Heart right ventricle (tissue), 16 donors: ENCODE results near the gene SLC7A6OS. TPM values are rescaled to one million over a fixed set of nuclear protein-coding genes. Genes with fewer than 3 reads are reported as not detected.

Source experiments
- ATAC-seq, 8 donors: fragments of 200-7000 bp; cut with Tn5 transposase; one replicate each; pipeline ENCODE4 v1.9.1; 2020; ENCODE audit warnings: mild to moderate bottlenecking in 8 of 8, moderate library complexity in 8 of 8, moderate number of reproducible peaks in 1 of 8
- DNase-seq, 2 donors: peaks; one replicate each; pipeline ENCODE4 v3.0.0-alpha.2; 2020
- H3K27ac ChIP-seq, 10 donors: fragments of 200-600 bp; sonication (generic) in 2 of 10; one replicate each; pipeline versions ENCODE4 v1.5.0 to v1.8.0; 2020 to 2022; ENCODE audit warnings: mild to moderate bottlenecking in 3 of 10
- H3K27me3 ChIP-seq, 7 donors: fragments of 200-600 bp; one replicate each; pipeline ENCODE4 v1.8.0; 2021 to 2022; ENCODE audit warnings: mild to moderate bottlenecking in 2 of 7
- H3K36me3 ChIP-seq, 9 donors: fragments of 200-600 bp; sonication (generic) in 1 of 9; one replicate each; pipeline versions ENCODE4 v1.5.0 to v1.8.0; 2020 to 2022; ENCODE audit warnings: mild to moderate bottlenecking in 2 of 9
- H3K4me1 ChIP-seq, 9 donors: fragments of 200-600 bp; sonication (generic) in 1 of 9; one replicate each; pipeline versions ENCODE4 v1.5.0 to v1.8.0; 2020 to 2022; ENCODE audit warnings: mild to moderate bottlenecking in 4 of 9
- H3K4me3 ChIP-seq, 10 donors: fragments of 200-600 bp; sonication (generic) in 2 of 10; one replicate each; pipeline versions ENCODE4 v1.5.0 to v1.8.0; 2020 to 2022; ENCODE audit warnings: mild to moderate bottlenecking in 7 of 10, moderate library complexity in 2 of 10
- H3K9me3 ChIP-seq, 11 donors: fragments of 200-600 bp in 10 of 11; sonication (generic) in 2 of 11; one replicate each; pipeline versions ENCODE4 v1.5.0 to v1.8.0; 2013 to 2022; ENCODE audit warnings: mild to moderate bottlenecking in 2 of 11, control low read depth in 1 of 11, moderate library complexity in 1 of 11
- WGBS, 2 donors: extraction: QIAGEN DNeasy Blood & Tissue Kit; methylation state at CpG; one replicate each; pipeline ENCODE4 v1.1.7; 2013; ENCODE audit warnings: inconsistent platforms in 1 of 2; 5-methylcytosine and 5-hydroxymethylcytosine counted together
- intact Hi-C, 10 donors: fragments of 100-400 bp; cut with DNase I; formaldehyde crosslinking; loops; one replicate each; pipeline versions ENCODE4 v1.11.1 to v1.14.2; 2022
- polyA plus RNA-seq, 2 donors: library from polyadenylated mRNA; stranded (reverse); fragments of 200-250 nt; gene quantifications; one replicate each; pipeline ENCODE4 v1.2.3, GENCODE V29; 2013
- total RNA-seq, 10 donors: library from RNA; stranded (reverse); fragmentation: NEBNext Ultra II Directional in 3 of 10; extraction: Animal tissue kit (Norgen Biotek cat#: 25700) in 3 of 10; gene quantifications; one replicate each; pipeline versions ENCODE4 v1.2.1 to v1.2.4, GENCODE V29; 2021 to 2023
- TF ChIP-seq, protein P1 (sequence below), 9 donors: fragments of 200-600 bp; sonication (generic) in 2 of 9; IDR thresholded peaks; one replicate each; pipeline versions ENCODE4 v1.5.0 to v1.8.0; 2021 to 2022; ENCODE audit warnings: antibody characterized with exemption in 9 of 9, mild to moderate bottlenecking in 5 of 9, moderate library complexity in 1 of 9
- donor health status: Arrhythmogenic right ventricular cardiomyopathy.
- donor health status: ischemic (EF 13 %, LVEDD 7.1; RV severe dilation, severe dysfunction).
- donor health status: healthy with polysubstance abuse.
- donor health status: DM: no; HTN: yes; CAD: no.
- donor health status: DM: no; HTN: no; CAD: no.
- donor health status: ischemic (EF 25% LVEDD 6.9; RV normal size, moderate dysfunction).
- donor health status: ischemic (EF 25% LVEDD 5.7; RV mildly dilated, moderate dysfunction).
- donor health status: healthy.
- donor health status: DM: yes; HTN: yes; CAD: no.
- donor health status: Ischemic cardiomyopathy.
- donor health status: ischemic (EF 35%, LVEDD 5.7; RV mildly dilated, moderate dysfunction).
- donor health status: nonischemic (EF 11% LVEDD 7.7; RV severe dilation, severe dysfunction).
- donor health status: DM: yes; HTN: yes; CAD: no.
- donor health status: PGD.
- donor health status: ischemic (EF 29% LVEDD 5.4; RV normal size, mild dysfunction).
- donor health status: nonischemic (EF 23%, LVEDD 6.1; RV moderate dilation, normal function).

The SLC7A6OS gene
- total and polyA plus RNA-seq, 12 donors: 7.3 to 14.4 (median 12.3) TPM

DNA sequence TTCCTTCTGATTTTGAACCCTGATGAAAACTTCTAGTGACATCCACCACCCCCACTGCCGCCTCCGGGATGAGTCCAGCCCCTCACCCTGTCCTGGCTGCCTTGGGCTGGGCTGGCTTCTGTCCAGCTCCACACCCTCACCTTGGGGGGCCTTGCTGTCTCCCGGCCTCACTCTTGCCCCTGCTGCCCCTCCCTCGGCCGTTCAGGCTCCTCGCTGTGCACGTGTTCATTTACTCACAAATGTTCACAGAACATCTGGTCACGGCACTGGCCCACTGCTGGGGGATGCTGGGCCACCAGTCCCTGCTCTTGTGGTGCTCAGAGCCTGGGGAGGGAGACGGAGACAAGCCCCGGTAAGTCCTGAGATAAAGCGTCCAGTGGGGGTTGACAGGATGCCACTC lies 40.7 kb upstream of the SLC7A6OS start:
- 87 to 88% methylated on average over 11 of the region's 11 CpGs for WGBS, 2 donors
- ATAC-seq (no peak), DNase-seq (no peak)
- Histone ChIP-seq H3K9me3 (no peaks in the 10 kb centered on the region), H3K27me3 (no peaks in the 10 kb centered on the region), H3K4me1 (peaks cover 0 to 11% (median 5%) of the 10 kb centered on the region in 9 donors), H3K27ac (no peak overlapping the region), H3K4me3 (no peak overlapping the region), H3K36me3 (peaks cover 0 to 100% (median 74%) of the 10 kb centered on the region in 9 donors)
- TF ChIP-seq, protein P1, sequence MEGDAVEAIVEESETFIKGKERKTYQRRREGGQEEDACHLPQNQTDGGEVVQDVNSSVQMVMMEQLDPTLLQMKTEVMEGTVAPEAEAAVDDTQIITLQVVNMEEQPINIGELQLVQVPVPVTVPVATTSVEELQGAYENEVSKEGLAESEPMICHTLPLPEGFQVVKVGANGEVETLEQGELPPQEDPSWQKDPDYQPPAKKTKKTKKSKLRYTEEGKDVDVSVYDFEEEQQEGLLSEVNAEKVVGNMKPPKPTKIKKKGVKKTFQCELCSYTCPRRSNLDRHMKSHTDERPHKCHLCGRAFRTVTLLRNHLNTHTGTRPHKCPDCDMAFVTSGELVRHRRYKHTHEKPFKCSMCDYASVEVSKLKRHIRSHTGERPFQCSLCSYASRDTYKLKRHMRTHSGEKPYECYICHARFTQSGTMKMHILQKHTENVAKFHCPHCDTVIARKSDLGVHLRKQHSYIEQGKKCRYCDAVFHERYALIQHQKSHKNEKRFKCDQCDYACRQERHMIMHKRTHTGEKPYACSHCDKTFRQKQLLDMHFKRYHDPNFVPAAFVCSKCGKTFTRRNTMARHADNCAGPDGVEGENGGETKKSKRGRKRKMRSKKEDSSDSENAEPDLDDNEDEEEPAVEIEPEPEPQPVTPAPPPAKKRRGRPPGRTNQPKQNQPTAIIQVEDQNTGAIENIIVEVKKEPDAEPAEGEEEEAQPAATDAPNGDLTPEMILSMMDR (IDR thresholded peaks at IDR 0.05): no peak
- intact Hi-C loops: no loop called here

DNA sequence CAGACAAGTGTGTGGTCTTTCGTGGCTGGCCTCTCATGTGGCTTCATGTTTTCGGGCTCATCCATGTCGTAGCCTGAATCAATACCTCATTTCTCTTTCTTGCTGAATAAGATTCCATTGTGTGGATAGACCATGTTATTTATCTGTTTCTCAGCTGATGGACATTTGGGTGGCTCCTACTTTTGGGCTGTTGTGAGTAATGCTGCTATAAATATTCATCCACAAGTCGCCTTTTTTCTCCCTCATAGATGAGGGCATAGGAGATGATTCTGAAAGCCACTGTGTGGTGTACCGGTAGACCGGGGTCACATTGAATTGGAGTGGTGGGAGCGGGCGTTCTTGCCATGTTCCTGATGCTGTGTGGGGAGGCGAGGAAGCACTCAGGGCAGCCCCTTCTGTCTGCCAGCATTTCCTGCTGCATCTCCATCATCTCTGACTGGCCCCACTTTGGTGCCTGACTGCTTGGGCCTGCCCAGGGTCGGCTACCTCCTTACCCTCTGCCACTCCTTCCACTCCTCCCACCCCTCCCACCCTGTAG lies 40.1 kb upstream of the SLC7A6OS start:
- TF ChIP-seq, protein P1 (IDR thresholded peaks at IDR 0.05): no peak
- intact Hi-C loops: no loop called here
- Histone ChIP-seq H3K27ac (no peak overlapping the region), H3K27me3 (no peaks in the 10 kb centered on the region), H3K36me3 (peaks cover 0 to 100% (median 73%) of the 10 kb centered on the region in 9 donors), H3K9me3 (no peaks in the 10 kb centered on the region), H3K4me1 (peaks cover 0 to 11% (median 3%) of the 10 kb centered on the region in 9 donors), H3K4me3 (no peak overlapping the region)
- 90 to 91% methylated on average over 10 of the region's 10 CpGs for WGBS, 2 donors
- DNase-seq (no peak), ATAC-seq (no peak)

DNA sequence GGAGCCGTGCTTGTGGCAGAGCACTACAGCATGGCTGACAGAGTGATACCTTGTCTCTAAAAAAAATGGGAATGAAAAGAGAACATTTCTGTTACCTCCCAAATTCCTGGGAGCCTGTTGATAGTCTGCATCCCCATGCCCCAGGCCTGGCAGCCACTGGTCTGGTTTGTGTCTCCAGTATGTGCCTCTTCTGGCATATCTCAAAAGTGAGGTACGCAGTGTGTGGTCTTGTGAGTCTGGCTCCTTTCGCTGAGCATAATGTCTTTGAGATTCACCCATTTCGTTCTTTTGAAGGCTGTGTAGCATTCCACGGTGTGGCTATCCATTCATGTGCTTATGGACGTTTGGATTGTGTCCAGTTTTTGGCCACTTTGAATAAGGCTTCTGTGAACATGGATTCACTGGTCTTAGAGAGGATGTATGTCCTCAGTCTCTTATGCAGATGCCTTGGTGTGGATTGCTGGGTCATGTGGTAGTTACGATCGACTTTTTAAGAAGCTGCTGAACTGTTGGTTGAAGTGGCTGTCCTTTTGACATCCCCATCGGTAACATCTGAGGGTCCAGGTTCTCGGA lies 39.2 kb upstream of the SLC7A6OS start:
- TF ChIP-seq, protein P1 (IDR thresholded peaks at IDR 0.05): no peak
- Histone ChIP-seq H3K27ac (no peak overlapping the region), H3K9me3 (no peaks in the 10 kb centered on the region), H3K36me3 (peaks cover 0 to 100% (median 68%) of the 10 kb centered on the region in 9 donors), H3K4me3 (no peak overlapping the region), H3K4me1 (peaks cover 0 to 19% (median 5%) of the 10 kb centered on the region in 9 donors), H3K27me3 (no peaks in the 10 kb centered on the region)
- intact Hi-C loops: no loop called here
- no peak for ATAC-seq
- 75 to 84% methylated on average over 10 of the region's 10 CpGs for WGBS, 2 donors
- no peak for DNase-seq

DNA sequence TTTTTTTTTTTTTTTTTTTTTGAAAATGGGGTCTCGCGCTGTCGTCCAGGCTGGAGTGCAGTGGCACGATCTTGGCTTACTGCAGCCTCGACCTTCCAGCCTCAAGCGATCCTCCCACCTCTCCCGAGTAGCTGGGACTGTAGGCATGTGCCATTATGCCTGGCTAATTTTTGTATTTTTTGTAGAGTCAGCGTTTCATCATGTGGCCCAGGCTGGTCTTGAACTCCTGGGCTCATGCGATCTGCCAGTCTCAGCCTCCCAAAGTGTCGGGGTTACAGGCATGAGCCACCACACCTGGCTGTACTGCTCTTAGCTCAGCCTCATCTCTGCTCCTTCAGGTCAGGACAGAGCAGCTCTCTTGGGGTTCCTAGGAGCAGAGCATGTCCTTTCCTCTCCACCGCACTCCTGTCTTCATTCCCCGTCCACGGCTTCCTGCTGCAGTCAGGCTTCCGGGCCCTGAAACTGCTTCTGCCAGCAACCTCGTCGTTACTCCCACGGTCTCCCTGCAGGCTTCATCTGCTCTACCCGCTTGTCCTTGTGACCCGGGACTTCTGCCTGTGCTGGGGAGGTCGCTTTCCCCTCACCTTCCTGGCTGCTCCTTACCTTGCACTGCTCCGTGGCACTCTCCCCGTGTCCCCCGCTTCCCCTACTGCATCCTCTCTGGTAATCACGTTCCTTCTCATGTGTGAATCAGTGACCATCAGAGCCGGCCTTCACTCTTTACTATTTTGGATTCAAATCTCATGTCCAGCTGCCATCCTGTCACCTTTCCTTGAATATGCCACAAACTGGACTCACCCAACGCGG lies 38.1 kb upstream of the SLC7A6OS start:
- Histone ChIP-seq H3K27ac (no peak overlapping the region), H3K9me3 (no peaks in the 10 kb centered on the region), H3K27me3 (no peaks in the 10 kb centered on the region), H3K36me3 (peaks cover 0 to 97% (median 64%) of the 10 kb centered on the region in 9 donors), H3K4me1 (peaks cover 0 to 27% (median 6%) of the 10 kb centered on the region in 9 donors), H3K4me3 (no peak overlapping the region)
- WGBS, 2 donors: 89 to 93% methylated on average over 27 of the region's 27 CpGs
- TF ChIP-seq, protein P1 (IDR thresholded peaks at IDR 0.05): no peak
- no peak for DNase-seq
- intact Hi-C loops: no loop called here
- no peak for ATAC-seq
